Common myeloid progenitor, CD34-positive (primary cell): ENCODE data around the gene KLHL29.

Experiments
- CTCF ChIA-PET: fragments of 350-600 bp; sonication (Branson Sonifier 250); formaldehyde crosslinking; loops from one replicate; lab custom pipeline; 2021; ENCODE audit warnings: antibody characterized with exemption; lab: Charles Lee
- POLR2A ChIA-PET: fragments of 350-600 bp; sonication (Branson Sonifier 250); formaldehyde crosslinking; loops from one replicate; lab custom pipeline; 2021; ENCODE audit warnings: antibody characterized with exemption; lab: Charles Lee
- DNase-seq, 3 donors: peaks; one replicate each; pipeline versions ENCODE4 v3.0.0 to v3.0.0-alpha.2; 2013
- H3K27ac ChIP-seq, 2 experiments: 1 replicate in 1 of 2; 2 replicates in 1 of 2; pipeline ENCODE4 v1.7.0; 2013; ENCODE audit warnings: inconsistent platforms in 2 of 2, low read length in 2 of 2, mild to moderate bottlenecking in 2 of 2, low read depth in 1 of 2, moderate library complexity in 1 of 2; ENCODE audit not compliant: severe bottlenecking in 2 of 2, insufficient read depth in 1 of 2, poor library complexity in 1 of 2
- H3K27me3 ChIP-seq, 5 experiments: replicated peaks in 2 of 5; 1 replicate in 3 of 5; 2 replicates in 2 of 5; pipeline versions ENCODE4 v1.6.1 to v1.7.0; 2013; ENCODE audit warnings: low read length in 4 of 5, mild to moderate bottlenecking in 2 of 5, moderate library complexity in 2 of 5, inconsistent platforms in 1 of 5; ENCODE audit not compliant: insufficient read depth in 5 of 5, control insufficient read depth in 4 of 5
- H3K36me3 ChIP-seq, 4 experiments: 1 replicate in 2 of 4; 2 replicates in 2 of 4; pipeline versions ENCODE4 v1.6.1 to v1.7.0; 2013; ENCODE audit warnings: low read length in 3 of 4, control low read depth in 1 of 4, mild to moderate bottlenecking in 1 of 4; ENCODE audit not compliant: control insufficient read depth in 4 of 4, insufficient read depth in 4 of 4
- H3K4me1 ChIP-seq, 4 experiments: 1 replicate in 3 of 4; 2 replicates in 1 of 4; pipeline versions ENCODE4 v1.6.1 to v1.7.1; 2013; ENCODE audit warnings: low read length in 3 of 4, mild to moderate bottlenecking in 3 of 4, control low read depth in 1 of 4, inconsistent platforms in 1 of 4, moderate library complexity in 1 of 4; ENCODE audit not compliant: control insufficient read depth in 4 of 4, insufficient read depth in 4 of 4; ENCODE audit errors: control extremely low read depth in 1 of 4
- H3K4me3 ChIP-seq, 7 experiments: 1 replicate in 4 of 7; 2 replicates in 3 of 7; pipeline versions ENCODE4 v1.5.1 to v1.7.0; 2013; ENCODE audit warnings: mild to moderate bottlenecking in 7 of 7, low read length in 6 of 7, moderate library complexity in 6 of 7, inconsistent platforms in 2 of 7, low read depth in 2 of 7, control low read depth in 1 of 7; ENCODE audit not compliant: insufficient read depth in 4 of 7, control insufficient read depth in 1 of 7; ENCODE audit errors: extremely low read depth in 1 of 7
- H3K9me3 ChIP-seq, 5 experiments: 1 replicate in 4 of 5; 2 replicates in 1 of 5; pipeline versions ENCODE4 v1.6.1 to v1.7.1; 2013; ENCODE audit warnings: low read length in 4 of 5, mild to moderate bottlenecking in 2 of 5, inconsistent platforms in 1 of 5, low read depth in 1 of 5, moderate library complexity in 1 of 5; ENCODE audit not compliant: control insufficient read depth in 4 of 5, insufficient read depth in 2 of 5; ENCODE audit errors: control extremely low read depth in 1 of 5
- WGBS: methylation state at CpG from one replicate; pipeline ENCODE4 v1.1.5; 2013; ENCODE audit not compliant: insufficient coverage; 5-methylcytosine and 5-hydroxymethylcytosine counted together

Gene KLHL29

DNA sequence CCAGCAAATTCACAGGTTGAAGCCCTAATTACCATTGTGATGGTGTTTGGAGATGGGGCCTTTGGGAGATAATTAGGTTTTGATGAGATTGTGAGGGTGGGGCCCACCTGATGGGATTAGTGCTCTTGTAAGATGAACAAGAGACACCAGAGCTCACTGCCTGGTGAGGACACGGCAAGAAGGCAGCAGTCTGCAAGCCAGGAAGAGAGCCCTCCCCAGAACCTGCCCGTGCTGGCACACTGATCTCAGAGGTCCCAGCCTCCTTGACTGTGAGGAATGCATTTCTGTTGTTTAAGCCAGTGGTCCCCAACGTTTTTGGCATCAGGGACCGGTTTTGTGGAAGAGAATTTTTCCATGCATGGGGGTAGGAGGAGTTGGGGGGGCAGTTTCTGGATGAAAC, 240.7 kb downstream of the KLHL29 start:
- 87% methylated on average over 2 of the region's 4 CpGs for WGBS
- CTCF ChIA-PET, result interaction anchor here (2.1 kb wide), 1 partner anchor 10 kb away, joined by 5 read pairs; no protein-coding TSS in a partner anchor
- peaks cover 0 to 45% (median 15%) of the 10 kb centered on the region in 5 experiments for H3K27me3 ChIP-seq
- peaks cover 0 to 9% (median 4%) of the 10 kb centered on the region in 5 experiments for H3K9me3 ChIP-seq
- no peak for DNase-seq
- POLR2A ChIA-PET, result no interaction called here
- no peaks in the 10 kb centered on the region for H3K4me1 ChIP-seq
- no peak overlapping the region for H3K27ac ChIP-seq
- H3K4me3 ChIP-seq, result no peak overlapping the region
- H3K36me3 ChIP-seq, result no peaks in the 10 kb centered on the region

DNA sequence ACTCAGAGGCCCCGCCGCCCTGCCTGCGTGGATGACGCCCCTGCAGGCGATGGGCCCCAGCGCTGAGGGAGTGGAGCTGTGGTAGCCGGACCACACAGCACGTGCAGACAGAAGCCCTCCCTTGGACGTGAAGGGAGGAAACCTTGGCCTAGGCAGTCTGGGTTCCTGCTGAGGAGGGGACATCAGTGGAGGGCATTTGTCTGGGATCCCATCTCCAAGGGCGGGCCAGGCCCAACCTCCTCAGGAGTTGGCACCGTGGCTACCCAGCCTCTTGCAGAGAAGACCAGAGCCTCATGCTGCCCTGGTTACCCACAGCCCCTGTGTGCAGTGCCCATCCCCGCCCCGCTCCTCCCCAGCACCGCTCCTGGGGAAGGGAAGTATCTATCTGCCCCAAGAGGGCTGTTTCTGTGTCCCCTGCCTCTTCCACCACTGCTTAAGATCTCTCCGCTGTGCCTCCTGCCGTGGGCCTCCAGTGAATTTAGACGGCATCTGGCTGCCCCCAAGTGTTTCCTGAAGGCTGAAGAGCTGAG, 241.8 kb downstream of the KLHL29 start:
- Histone ChIP-seq H3K27ac (no peak overlapping the region), H3K36me3 (no peaks in the 10 kb centered on the region)

DNA sequence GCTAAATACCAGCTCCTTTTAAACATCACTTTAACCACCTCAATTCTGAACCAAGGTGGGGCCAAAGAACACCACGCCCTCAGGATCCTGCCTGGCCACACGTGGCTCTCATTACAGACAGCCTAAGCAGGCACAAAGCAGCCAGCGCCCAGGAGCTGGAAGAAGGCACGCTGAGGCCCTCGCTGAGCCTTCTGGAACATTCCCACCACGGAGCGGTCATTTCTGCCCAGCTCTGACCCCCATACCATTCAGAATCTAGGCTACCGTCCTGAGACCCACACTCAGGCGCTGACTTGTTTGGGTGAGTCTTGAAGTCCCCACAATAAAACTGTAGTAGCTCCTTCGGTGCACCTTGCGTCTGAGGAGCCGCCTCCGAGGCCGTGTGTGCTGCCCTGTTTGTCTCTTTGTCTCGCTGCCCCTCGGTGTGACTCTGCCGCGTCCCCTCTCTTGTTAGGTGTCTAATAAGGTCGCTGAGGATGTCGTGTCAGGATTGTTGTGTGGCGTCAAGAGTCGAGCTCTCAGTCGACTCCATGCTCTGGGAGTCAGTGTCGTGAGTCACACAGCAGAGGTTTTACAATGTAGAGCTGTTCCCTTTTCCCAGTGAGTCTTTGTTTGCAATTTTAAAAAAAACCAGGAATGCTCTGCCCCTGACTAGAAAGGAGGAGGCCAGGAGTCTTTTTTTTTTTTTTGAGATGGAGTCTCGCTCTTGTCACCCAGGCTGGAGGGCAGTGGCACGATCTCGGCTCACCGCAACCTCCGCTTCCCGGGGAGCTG, 242.4 kb downstream of the KLHL29 start:
- peaks cover 0 to 9% (median 4%) of the 10 kb centered on the region in 5 experiments for H3K9me3 ChIP-seq
- H3K4me1 ChIP-seq, result no peaks in the 10 kb centered on the region
- no peaks in the 10 kb centered on the region for H3K36me3 ChIP-seq
- 84% methylated on average over 23 of the region's 30 CpGs for WGBS
- peaks cover 0 to 32% (median 15%) of the 10 kb centered on the region in 5 experiments for H3K27me3 ChIP-seq
- no peak overlapping the region for H3K27ac ChIP-seq
- CTCF ChIA-PET, result interaction anchor here (0.6 kb wide), 1 partner anchor 335 kb away, joined by 3 read pairs; no protein-coding TSS in a partner anchor
- DNase-seq, result no peak
- POLR2A ChIA-PET, result no interaction called here
- H3K4me3 ChIP-seq, result no peak overlapping the region

More for the DNA sequence above, 241.8 kb downstream of the KLHL29 start:
- H3K4me3 ChIP-seq, result no peak overlapping the region
- peak in 1 of 3 donors; percentile 10 for DNase-seq
- peaks cover 0 to 35% (median 15%) of the 10 kb centered on the region in 5 experiments for H3K27me3 ChIP-seq
- WGBS, result 89% methylated on average over 15 of the region's 17 CpGs
- ChIA-PET POLR2A (no interaction called here), CTCF (no interaction called here)
- H3K9me3 ChIP-seq, result peaks cover 0 to 9% (median 4%) of the 10 kb centered on the region in 5 experiments
- no peaks in the 10 kb centered on the region for H3K4me1 ChIP-seq

DNA sequence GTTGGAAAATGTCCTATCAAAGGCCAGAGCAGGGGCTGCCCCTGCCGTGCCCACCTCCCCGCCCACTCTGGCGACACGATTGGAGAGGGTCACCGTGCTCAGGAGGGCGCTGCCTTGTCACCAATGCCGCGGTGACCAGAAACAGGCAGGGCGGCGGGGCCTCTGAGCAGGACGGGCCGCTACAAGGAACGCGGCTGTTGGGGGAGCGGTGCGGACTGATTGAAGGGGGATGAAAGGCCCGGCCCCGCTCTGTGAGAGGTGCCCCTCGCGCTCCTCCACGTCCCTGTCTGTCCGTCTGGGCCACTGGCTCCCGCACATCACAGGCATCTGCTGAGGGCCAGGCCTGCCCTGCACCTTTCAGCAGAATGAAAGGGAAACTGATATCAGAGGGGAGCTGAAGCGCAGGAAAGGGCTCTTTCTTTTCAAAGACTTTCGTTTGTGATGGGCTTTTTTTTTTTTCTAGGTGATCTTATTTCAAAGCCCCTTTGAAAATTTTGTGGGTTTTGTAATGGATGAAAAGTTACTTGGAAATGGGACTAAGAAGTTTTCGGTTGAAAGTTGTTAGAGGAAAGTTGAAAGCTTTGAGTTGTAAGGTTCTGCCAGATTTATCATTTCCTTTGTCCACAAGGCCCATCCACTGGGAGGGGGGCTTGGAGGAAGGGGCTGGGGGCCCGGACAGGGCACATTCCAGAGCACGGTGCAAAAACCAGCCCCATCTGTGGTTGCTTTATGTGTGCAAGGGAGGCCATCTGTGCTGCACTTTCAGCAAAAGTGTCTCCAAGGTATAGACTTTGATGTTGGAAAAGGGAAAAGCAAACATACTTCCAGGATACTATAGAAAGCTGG, 244.2 kb downstream of the KLHL29 start:
- CTCF ChIA-PET, result no interaction called here
- DNase-seq, result no peak
- Histone ChIP-seq H3K27me3 (peaks cover 0 to 21% (median 8%) of the 10 kb centered on the region in 5 experiments), H3K4me3 (no peak overlapping the region), H3K9me3 (peaks cover 0 to 6% (median 2%) of the 10 kb centered on the region in 5 experiments), H3K27ac (no peak overlapping the region), H3K36me3 (no peaks in the 10 kb centered on the region), H3K4me1 (no peaks in the 10 kb centered on the region)
- WGBS, result 82% methylated on average over 26 of the region's 28 CpGs
- POLR2A ChIA-PET, result no interaction called here

DNA sequence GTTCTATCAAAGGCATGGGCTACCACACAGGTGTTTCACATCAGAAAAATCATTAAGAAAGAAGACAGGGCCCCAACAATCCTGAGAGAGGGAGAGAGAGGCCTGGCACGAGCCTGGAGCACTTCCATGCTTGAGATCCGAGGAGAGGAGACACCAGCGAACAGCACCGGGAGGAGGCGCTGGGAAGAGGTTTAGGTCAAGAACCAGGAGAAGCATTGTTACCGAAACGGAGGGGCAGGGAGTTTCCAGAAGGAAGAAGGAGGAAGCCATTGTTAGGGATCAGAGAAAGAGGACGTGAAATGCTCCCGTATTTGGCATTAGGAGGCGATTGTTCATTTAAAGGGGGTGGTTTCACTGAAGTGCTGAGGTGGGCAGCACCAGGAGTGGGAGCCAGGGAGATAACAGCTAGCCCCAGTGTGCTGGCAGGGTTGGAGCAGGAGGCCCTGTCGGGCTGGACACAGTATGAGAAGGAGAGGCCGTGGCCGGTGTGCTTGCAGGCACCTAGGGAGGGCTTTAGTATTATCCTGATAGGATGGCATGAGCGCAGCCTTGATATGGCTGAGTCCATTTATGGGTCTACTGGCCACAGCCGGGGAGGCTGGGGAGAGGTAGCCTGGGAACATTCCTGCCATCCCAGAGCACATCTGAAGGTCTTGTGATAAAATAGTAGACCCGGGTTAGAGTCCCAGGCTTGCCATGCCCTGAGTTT, 244.9 kb downstream of the KLHL29 start:
- Histone ChIP-seq H3K4me1 (no peaks in the 10 kb centered on the region), H3K4me3 (no peak overlapping the region), H3K36me3 (no peaks in the 10 kb centered on the region), H3K27ac (no peak overlapping the region), H3K9me3 (no peaks in the 10 kb centered on the region), H3K27me3 (peaks cover 0 to 16% (median 7%) of the 10 kb centered on the region in 5 experiments)
- no peak for DNase-seq
- 89% methylated on average over 13 of the region's 16 CpGs for WGBS
- POLR2A ChIA-PET, result interaction anchor here (0.6 kb wide), 1 partner anchor 74 kb away, joined by 3 read pairs; no protein-coding TSS in a partner anchor
- CTCF ChIA-PET, result no interaction called here

GRCh38 chr2:23630961-23631360, 246.0 kb downstream of the KLHL29 start:
- 95% methylated on average over 2 of the region's 7 CpGs for WGBS
- CTCF ChIA-PET, result no interaction called here
- no peak overlapping the region for H3K4me3 ChIP-seq
- H3K36me3 ChIP-seq, result no peaks in the 10 kb centered on the region
- no peaks in the 10 kb centered on the region for H3K4me1 ChIP-seq
- DNase-seq, result no peak
- peaks cover 0 to 13% (median 10%) of the 10 kb centered on the region in 5 experiments for H3K27me3 ChIP-seq
- H3K9me3 ChIP-seq, result no peaks in the 10 kb centered on the region
- POLR2A ChIA-PET, result no interaction called here
- H3K27ac ChIP-seq, result no peak overlapping the region
